NB4 (cell line): ENCODE measurements around the gene UNC5B.

ENCODE experiments used
- CTCF ChIP-seq: IDR thresholded peaks from one replicate; pipeline ENCODE4 v1.5.1; 2012; ENCODE audit warnings: low read depth, low read length
- MAX ChIP-seq: IDR thresholded peaks from 2 replicates; pipeline ENCODE4 v1.6.1; 2011; ENCODE audit warnings: low read depth, low read length
- MYC ChIP-seq: IDR thresholded peaks from 2 replicates; pipeline ENCODE4 v1.6.1; 2011; ENCODE audit warnings: low read depth, low read length
- POLR2A ChIP-seq: IDR thresholded peaks from 2 replicates; pipeline ENCODE4 v1.6.1; 2011; ENCODE audit warnings: mild to moderate bottlenecking; ENCODE audit not compliant: insufficient read length; ENCODE audit errors: extremely low read depth

GRCh38 chr10:71191019-71191418 is 21.4 kb upstream of the UNC5B start:
- TF ChIP-seq CTCF (no peak), POLR2A (no peak), MAX (no peak), MYC (no peak)
